Measurements from ENCODE around the gene GALM.
"Not testable (repeated sequence)": the region's sequence is repeated elsewhere in the genome, so short reads cannot be mapped to it uniquely, and the experiment has no call there.

Gene GALM

GRCh38 chr2:38665854-38666555 lies at the start of gene GALM:
Gene GALM (plus strand): TSS chr2:38666114. CDS start chr2:38666162, 48 bp downstream.
- peak; percentile 76 to 80 for DNase-seq

GRCh38 chr2:38617301-38617700 lies 48.6 kb upstream of the GALM start:
- peak; percentile 52 to 53 for DNase-seq

GRCh38 chr2:38619458-38620164 lies 46.3 kb upstream of the GALM start:
- peak; percentile 91 to 93 for DNase-seq

- DNase-seq = no peak
Measured at GRCh38 chr2:38620282-38620977, 45.5 kb upstream of the GALM start.

GRCh38 chr2:38621018-38621417 lies 44.9 kb upstream of the GALM start:
- no peak for DNase-seq

- peak; percentile 68 to 80 for DNase-seq
Measured at GRCh38 chr2:38622210-38622609, 43.7 kb upstream of the GALM start.

- no peak for DNase-seq
Measured at GRCh38 chr2:38626326-38627035, 39.4 kb upstream of the GALM start.

GRCh38 chr2:38627391-38627790 lies 38.5 kb upstream of the GALM start:
- DNase-seq = no peak

GRCh38 chr2:38629684-38630083 lies 36.2 kb upstream of the GALM start:
- DNase-seq = no peak

- no peak for DNase-seq
Measured at GRCh38 chr2:38631976-38632375, 33.9 kb upstream of the GALM start.

GRCh38 chr2:38632980-38633379 lies 32.9 kb upstream of the GALM start:
- no peak for DNase-seq

GRCh38 chr2:38633895-38634294 lies 32.0 kb upstream of the GALM start:
- DNase-seq = no peak

- peak; percentile 50 to 71 for DNase-seq
Measured at GRCh38 chr2:38634684-38635083, 31.2 kb upstream of the GALM start.

- DNase-seq = no peak
Measured at GRCh38 chr2:38635139-38635538, 30.8 kb upstream of the GALM start.

- DNase-seq = no peak
Measured at GRCh38 chr2:38636069-38636468, 29.8 kb upstream of the GALM start.

GRCh38 chr2:38642373-38643017 lies 23.4 kb upstream of the GALM start:
- not testable (repeated sequence) for DNase-seq

- no peak for DNase-seq
Measured at GRCh38 chr2:38643021-38643671, 22.8 kb upstream of the GALM start.

- DNase-seq = not testable (repeated sequence)
Measured at GRCh38 chr2:38643683-38644511, 22.0 kb upstream of the GALM start.

- peak in 1 of 2 donors; percentile 33 for DNase-seq
Measured at GRCh38 chr2:38648107-38648761, 17.7 kb upstream of the GALM start.

- DNase-seq = no peak
Measured at GRCh38 chr2:38649176-38649728, 16.7 kb upstream of the GALM start.

All from inflammatory macrophage treated with lipopolysaccharide for 1 hour (primary cell).